Camera-type eye (tissue), 1 donor: ENCODE data around the gene MARCHF2. TPM values are rescaled to one million over a fixed set of nuclear protein-coding genes. Genes with fewer than 3 reads are reported as not detected.

Experiments
- total RNA-seq: library from RNA; depleted of rRNA; stranded (reverse); fragments of >200 nt; gene quantifications from one replicate; pipeline ENCODE4 v1.2.3, GENCODE V29; 2014

Gene MARCHF2, protein sequence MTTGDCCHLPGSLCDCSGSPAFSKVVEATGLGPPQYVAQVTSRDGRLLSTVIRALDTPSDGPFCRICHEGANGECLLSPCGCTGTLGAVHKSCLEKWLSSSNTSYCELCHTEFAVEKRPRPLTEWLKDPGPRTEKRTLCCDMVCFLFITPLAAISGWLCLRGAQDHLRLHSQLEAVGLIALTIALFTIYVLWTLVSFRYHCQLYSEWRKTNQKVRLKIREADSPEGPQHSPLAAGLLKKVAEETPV
- total RNA-seq, result 47.7 TPM

DNA sequence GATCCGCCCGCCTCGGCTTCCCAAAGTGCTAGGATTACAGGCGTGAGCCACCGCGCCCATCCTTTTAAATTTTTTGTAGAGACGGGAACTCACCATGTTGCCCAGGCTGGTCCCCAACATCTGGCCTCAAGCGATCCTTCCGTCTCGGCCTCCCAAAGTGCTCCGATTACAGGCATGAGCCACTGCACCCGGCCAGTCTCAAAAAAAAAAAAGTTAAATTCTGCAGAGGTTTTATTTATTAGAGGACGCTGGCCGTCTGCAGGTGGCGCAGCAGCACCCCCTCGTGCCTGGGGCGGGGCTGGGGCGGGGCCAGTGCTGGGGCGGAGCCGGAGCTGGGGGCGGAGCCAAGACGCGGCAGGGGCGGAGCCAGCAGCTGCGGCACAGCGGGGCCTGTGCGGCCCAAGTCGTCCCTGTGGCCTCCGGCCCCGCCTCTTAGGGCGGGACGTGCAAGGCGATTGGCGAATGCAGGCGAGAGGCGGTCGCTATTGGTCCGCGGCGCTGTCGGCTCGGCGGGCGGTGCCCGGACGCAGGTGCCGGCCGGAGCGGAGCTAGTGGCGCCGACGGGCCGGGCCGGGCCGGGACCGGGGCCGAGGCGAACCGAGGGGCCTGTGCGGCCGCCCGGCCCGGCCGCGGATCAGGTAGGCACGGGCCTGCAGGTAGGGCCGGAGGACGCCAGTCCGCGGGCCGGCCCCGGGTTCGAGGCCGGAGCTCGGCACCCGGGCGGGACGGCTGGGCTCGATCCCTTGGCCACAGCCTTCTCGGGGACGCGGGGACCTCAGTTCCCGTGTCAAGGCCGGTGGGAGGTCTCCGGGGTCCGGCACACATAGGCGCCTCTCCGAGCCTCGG lies at the start of gene MARCHF2:
TSS of gene MARCHF2 (plus strand) at position 523 of the 846 bp plus-strand sequence. CDS start 8,536 bp downstream, outside the sequence.

GRCh38 chr19:8363803-8364771 lies 49.0 kb upstream of the MARCHF2 start, which contains the start of gene ANGPTL4:
ANGPTL4 (plus strand) TSS chr19:8364155; CDS start chr19:8364322, 167 bp downstream.

DNA sequence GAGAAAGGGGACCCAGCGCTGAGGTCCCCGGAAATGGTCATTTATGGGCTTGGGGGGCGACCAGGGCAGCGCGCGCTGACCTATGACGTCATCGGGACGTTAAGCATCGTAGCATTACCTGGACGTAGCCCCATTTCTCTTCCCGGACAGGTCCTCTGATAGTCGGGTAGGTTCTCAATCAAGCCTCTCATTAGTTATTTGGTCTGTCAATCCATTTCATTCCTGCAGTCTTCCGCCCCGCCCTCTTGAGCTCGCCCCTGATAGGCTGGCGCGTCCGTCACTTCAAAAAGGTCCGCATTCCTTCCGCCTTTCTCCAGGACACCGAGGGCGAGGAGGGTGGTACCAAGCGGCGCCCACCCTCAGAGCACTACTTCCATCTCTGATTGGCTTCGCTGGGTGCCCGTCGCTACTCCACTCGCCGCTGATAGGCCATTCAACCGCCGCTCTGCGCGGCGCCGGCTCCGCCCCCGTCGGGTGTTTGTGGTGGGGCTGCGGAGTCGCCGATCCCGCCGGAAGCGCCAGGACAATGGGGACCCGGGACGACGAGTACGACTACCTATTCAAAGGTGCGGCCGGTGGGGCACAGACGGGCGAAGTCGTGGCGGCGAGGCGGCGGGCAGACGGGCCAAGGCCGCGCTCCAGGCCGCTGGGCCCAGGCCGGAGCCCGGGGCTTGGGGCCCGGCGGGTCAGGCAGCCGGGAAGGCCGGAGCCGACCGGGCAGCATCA lies 23.1 kb upstream of the MARCHF2 start, which contains the start of gene RAB11B:
TSS of gene RAB11B (plus strand) at position 470 of the 726 bp plus-strand sequence. CDS start at position 527, 57 bp downstream.

GRCh38 chr19:8444677-8445487 lies 31.8 kb downstream of the MARCHF2 start, which contains the start of gene HNRNPM:
HNRNPM (plus strand) TSS chr19:8444975; CDS start chr19:8444999, 24 bp downstream.

Other genes starting within 250 kb of the MARCHF2 start
- gene CERS4, start 203.9 kb upstream of the MARCHF2 start, total RNA-seq, result 76.6 TPM
- 34.3 TPM for gene CD320, start 104.9 kb upstream of the MARCHF2 start, total RNA-seq
- gene NDUFA7, start 91.9 kb upstream of the MARCHF2 start, total RNA-seq, result 11.7 TPM
- gene RPS28, start 91.8 kb upstream of the MARCHF2 start, total RNA-seq, result 165 TPM
- gene KANK3, start 70.0 kb upstream of the MARCHF2 start, total RNA-seq, result 10.6 TPM
- 2.4 TPM for gene ANGPTL4, start 49.1 kb upstream of the MARCHF2 start, total RNA-seq
- gene RAB11B, start 22.9 kb upstream of the MARCHF2 start, total RNA-seq, result 112 TPM
- gene HNRNPM, start 31.7 kb downstream of the MARCHF2 start, total RNA-seq, result 130 TPM
- gene PRAM1, start 89.3 kb downstream of the MARCHF2 start, total RNA-seq, result 0.66 TPM
- gene ZNF414, start 100.9 kb downstream of the MARCHF2 start, total RNA-seq, result 19.9 TPM
- 6.7 TPM for gene MYO1F, start 164.1 kb downstream of the MARCHF2 start, total RNA-seq
- gene ADAMTS10, start 197.4 kb downstream of the MARCHF2 start, total RNA-seq, result 109 TPM
- not detected for gene NFILZ, start 217.3 kb downstream of the MARCHF2 start, total RNA-seq